OCI-M2 (cell line): Measurements from ENCODE around the gene TPH1.

ENCODE experiments used
- DNase-seq: peaks from one replicate; lab custom pipeline; 2025; ENCODE audit not compliant: unreplicated experiment; lab: John Stamatoyannopoulos, UW

The TPH1 gene

GRCh38 chr11:18046116-18046777, at the start of gene TPH1:
Gene TPH1, minus strand, starts transcription at chr11:18046269. Its CDS starts 5,507 bp downstream, at chr11:18040762.
- DNase-seq: no peak

DNA sequence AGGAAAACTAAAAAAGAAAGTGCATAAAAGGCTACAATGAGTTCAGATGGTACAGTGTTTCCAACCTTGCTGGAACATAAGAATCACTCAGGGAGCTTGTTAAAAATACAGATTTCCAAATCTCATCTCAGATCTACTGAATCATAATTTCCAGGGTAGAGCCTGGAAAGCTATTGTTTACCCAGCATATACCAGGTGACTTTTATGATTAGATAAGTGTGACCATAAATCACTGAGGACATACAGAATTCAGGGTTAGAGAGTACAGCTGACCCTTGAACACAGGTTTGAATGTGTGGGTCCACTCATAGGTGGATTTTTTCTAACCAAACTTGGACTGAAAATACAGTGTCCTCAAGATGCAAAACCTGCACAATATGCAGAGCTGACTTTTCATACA, 47.9 kb upstream of the TPH1 start:
- DNase-seq: no peak

- DNase-seq: no peak
Observed at GRCh38 chr11:18091731-18092130, 45.7 kb upstream of the TPH1 start.

- no peak for DNase-seq
Observed at GRCh38 chr11:18088966-18089365, 42.9 kb upstream of the TPH1 start.

- DNase-seq: no peak
Observed at GRCh38 chr11:18088366-18088765, 42.3 kb upstream of the TPH1 start.

GRCh38 chr11:18081551-18081950, 35.5 kb upstream of the TPH1 start:
- DNase-seq: no peak

GRCh38 chr11:18080451-18080850, 34.4 kb upstream of the TPH1 start:
- no peak for DNase-seq

- no peak for DNase-seq
Observed at GRCh38 chr11:18078909-18079308, 32.8 kb upstream of the TPH1 start.

GRCh38 chr11:18075444-18075843, 29.4 kb upstream of the TPH1 start:
- no peak for DNase-seq

GRCh38 chr11:18071098-18071705, 25.1 kb upstream of the TPH1 start:
- no peak for DNase-seq

DNA sequence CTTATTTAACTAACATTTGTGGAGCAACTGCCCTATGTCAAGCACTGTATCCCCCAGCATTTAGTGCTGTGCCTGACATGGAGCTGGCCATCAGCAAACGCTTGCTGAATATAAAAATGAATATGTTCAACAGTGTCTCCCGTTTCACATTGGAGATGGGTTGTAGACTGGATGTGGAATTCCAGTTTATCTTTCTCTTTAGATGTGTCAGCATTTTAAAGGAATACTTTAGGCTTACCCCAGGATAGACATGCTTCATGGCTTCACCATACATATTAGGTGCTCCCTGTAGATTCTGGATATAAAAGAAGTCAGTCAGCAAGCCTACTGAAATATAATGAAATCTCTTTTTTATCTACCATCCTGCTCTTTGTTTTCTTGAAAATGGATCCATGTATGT, 21.3 kb upstream of the TPH1 start:
- DNase-seq: no peak

DNA sequence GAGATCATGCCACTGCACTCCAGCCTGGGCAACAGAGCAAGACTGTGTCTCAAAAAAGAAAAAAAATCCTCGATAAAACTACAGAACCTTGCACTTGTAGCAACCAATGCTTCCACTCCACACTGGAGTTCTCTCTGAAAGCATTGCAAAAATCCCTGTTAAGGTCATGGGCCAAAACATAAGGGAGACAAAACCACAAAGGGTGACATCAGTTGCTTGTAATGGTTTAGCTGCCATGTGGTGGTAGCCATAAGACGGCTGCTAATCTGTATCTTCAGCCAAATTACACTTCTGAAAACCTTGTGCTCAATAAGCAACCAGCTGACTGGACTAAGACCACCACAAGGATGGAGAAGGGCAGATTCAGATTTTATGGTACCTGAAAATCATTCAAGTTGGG, 20.6 kb upstream of the TPH1 start:
- no peak for DNase-seq

DNA sequence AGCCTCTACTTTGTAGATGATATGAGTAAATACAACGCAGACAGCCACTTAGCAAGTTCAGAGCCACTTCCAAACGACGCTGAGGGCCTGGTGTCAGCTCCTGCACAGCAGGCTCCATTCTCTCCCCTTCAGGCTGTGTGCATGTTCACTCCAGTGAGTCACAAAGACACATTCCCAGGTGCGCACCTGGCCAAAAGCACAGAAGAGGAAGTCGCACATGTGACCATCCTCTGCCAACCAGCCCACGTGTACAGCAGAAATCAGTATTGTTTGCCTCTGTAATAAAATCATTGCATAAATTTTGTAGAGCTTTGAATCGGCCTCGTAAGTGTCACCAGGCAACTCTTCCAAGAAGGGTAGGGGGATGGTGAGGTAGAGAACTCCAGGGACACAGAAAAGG, 19.5 kb upstream of the TPH1 start:
- DNase-seq: no peak

GRCh38 chr11:18064450-18065054, 18.5 kb upstream of the TPH1 start:
- no peak for DNase-seq

DNA sequence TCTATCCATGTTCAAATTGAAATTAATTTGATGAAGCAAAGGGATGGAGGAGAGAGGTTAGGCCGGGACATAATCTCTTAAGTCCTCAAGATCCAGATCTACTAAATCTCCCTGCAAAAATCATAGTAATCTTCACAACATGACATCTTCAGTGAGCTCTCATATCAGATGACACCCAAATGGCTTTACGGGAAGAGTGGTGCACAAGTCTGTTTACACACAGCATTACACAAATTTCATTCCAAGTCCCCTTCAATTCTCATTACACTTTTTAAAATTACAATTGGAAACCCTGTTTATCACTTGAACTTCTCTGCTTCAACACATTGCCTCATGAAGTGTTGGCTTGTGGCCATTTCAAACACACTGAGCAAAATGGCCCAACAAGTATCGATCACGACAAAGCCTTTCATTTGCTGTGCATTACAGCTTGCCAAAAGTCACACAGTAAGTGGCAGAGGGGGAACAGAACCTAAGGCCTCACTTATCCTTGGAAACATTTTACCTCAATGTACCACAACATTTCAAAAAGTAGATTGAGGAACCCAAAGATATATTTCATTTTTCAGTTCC, 17.9 kb upstream of the TPH1 start:
- DNase-seq: no peak

GRCh38 chr11:18063125-18063524, 17.1 kb upstream of the TPH1 start:
- no peak for DNase-seq

DNA sequence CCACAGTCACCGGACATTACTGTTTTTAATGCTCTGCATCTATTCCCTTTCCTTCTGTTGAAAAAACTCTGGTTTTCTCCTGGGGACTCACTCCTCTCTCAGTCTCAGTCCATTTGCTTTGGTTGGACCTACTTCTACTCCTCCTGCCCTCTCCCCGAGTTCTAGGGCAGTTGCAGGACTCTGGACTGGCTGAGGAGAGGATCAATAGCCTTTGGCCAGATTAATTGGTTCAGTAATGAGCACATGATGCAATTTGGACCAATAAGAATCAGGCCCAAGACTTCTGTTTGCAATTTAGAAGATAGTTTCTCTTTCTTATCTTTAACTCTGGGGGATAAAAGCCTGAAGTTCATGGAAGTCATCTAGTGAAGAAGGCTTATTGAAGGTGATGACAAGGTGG, 15.3 kb upstream of the TPH1 start:
- no peak for DNase-seq

- DNase-seq: no peak
Observed at GRCh38 chr11:18056561-18057181, 10.6 kb upstream of the TPH1 start.

- DNase-seq: no peak
Observed at GRCh38 chr11:18054511-18055103, 8.5 kb upstream of the TPH1 start.

GRCh38 chr11:18050848-18051247, 4.8 kb upstream of the TPH1 start:
- no peak for DNase-seq

- no peak for DNase-seq
Observed at GRCh38 chr11:18036456-18036855, 9.6 kb downstream of the TPH1 start.
